K562 (cell line): ENCODE measurements around the gene UBE3B. TPM values are rescaled to one million over a fixed set of nuclear protein-coding genes. Genes with fewer than 3 reads are reported as not detected.

Experiments used
- FOXP1 ChIP-seq: sonication (generic); formaldehyde crosslinking; IDR thresholded peaks from 2 replicates; pipeline ENCODE4 v1.8.0; 2022; ENCODE audit warnings: mild to moderate bottlenecking, missing genetic modification reagents
- GATA2 ChIP-seq: sonication (generic); formaldehyde crosslinking; IDR thresholded peaks from 2 replicates; pipeline ENCODE4 v1.4.0; 2020; ENCODE audit warnings: mild to moderate bottlenecking, missing genetic modification reagents
- KDM5B ChIP-seq: fragments of 200-600 bp; sonication (generic); IDR thresholded peaks from 2 replicates; pipeline ENCODE4 v1.6.1; 2012; ENCODE audit warnings: low read depth, mild to moderate bottlenecking, moderate library complexity, low read length, control low read depth, inconsistent platforms; ENCODE audit not compliant: insufficient replicate concordance
- REST ChIP-seq, 2 experiments: fragments of 450-650 bp; formaldehyde crosslinking in 1 of 2; IDR thresholded peaks; 2 replicates each; pipeline versions ENCODE4 v1.4.0 to v1.6.1; 2014 to 2020; ENCODE audit warnings: mild to moderate bottlenecking in 2 of 2, borderline replicate concordance in 1 of 2, low read depth in 1 of 2
- ZNF354B ChIP-seq: fragments of 250-450 bp; sonication (Bioruptor Pico); IDR thresholded peaks from 2 replicates; pipeline ENCODE4 v1.4.0; 2020
- ZNF408 ChIP-seq: fragments of 250-450 bp; sonication (Bioruptor Pico); IDR thresholded peaks from 2 replicates; pipeline ENCODE4 v1.4.0; 2020; ENCODE audit warnings: low read depth, mild to moderate bottlenecking, moderate library complexity
- ZNF518B ChIP-seq: fragments of 250-450 bp; sonication (Bioruptor Pico); IDR thresholded peaks from 2 replicates; pipeline ENCODE4 v1.5.0; 2021; ENCODE audit warnings: mild to moderate bottlenecking, moderate library complexity
- polyA plus RNA-seq, 8 experiments: library from polyadenylated mRNA; depleted of rRNA in 4 of 8; stranded (reverse) in 5 of 8; unstranded in 3 of 8; fragments of >200 nt; fragmentation: Nextera tagmentation in 2 of 8; fragmentation: Illumina TruSeq in 1 of 8; extraction: Ambion mirVana in 2 of 8; extraction: Trizol in 1 of 8; gene quantifications; 2 replicates each; pipeline versions ENCODE4 v1.2.1 to v1.2.3, GENCODE V29; 2011 to 2014; ENCODE audit warnings: inconsistent platforms in 1 of 8, missing spikeins in 1 of 8
- total RNA-seq, 7 experiments: library from RNA; depleted of rRNA in 6 of 7; stranded (reverse); fragments of >200 nt in 6 of 7; fragmentation: Illumina TruSeq in 2 of 7; extraction: Trizol in 2 of 7; gene quantifications; 2 replicates each; pipeline versions ENCODE4 v1.2.1 to v1.2.3, GENCODE V29; 2011 to 2021; ENCODE audit warnings: low replicate concordance in 1 of 7
- TF ChIP-seq, protein P1 (sequence below): sonication (generic); formaldehyde crosslinking; IDR thresholded peaks from 2 replicates; pipeline ENCODE4 v1.8.0; 2022; ENCODE audit warnings: mild to moderate bottlenecking, missing genetic modification reagents
- TF ChIP-seq, protein P2 (sequence below), 2 experiments: fragments of 450-650 bp in 1 of 2; IDR thresholded peaks; 2 replicates each; pipeline ENCODE4 v1.6.1; 2011 to 2017; ENCODE audit warnings: low read depth in 2 of 2, antibody characterized with exemption in 1 of 2, borderline replicate concordance in 1 of 2, low read length in 1 of 2, mild to moderate bottlenecking in 1 of 2, mixed read lengths in 1 of 2; ENCODE audit not compliant: control insufficient read depth in 1 of 2

UBE3B gene
- total and polyA plus RNA-seq, 9 of the 15 experiments (the other 6 are each of a cell fraction or from before 2014, with no cell fraction given) = 7.6 to 23.6 (median 15.5) TPM

- TF ChIP-seq FOXP1 (CRISPR knock-in tag) (peak; percentile 12; the same call in 1 of the 2 replicates), ZNF408 (CRISPR knock-in tag) (no peak), REST (IDR thresholded peaks at IDR 0.05; ENCODE audit: borderline replicate concordance) (peak; percentile 88), REST (CRISPR knock-in tag; IDR thresholded peaks at IDR 0.05; ENCODE audit: low read depth) (peak; percentile 69; the same call in 1 of the 2 replicates), GATA2 (CRISPR knock-in tag) (no peak), ZNF518B (CRISPR knock-in tag) (no peak), ZNF354B (CRISPR knock-in tag) (no peak), KDM5B (peak; percentile 96)
- TF ChIP-seq, protein P1, sequence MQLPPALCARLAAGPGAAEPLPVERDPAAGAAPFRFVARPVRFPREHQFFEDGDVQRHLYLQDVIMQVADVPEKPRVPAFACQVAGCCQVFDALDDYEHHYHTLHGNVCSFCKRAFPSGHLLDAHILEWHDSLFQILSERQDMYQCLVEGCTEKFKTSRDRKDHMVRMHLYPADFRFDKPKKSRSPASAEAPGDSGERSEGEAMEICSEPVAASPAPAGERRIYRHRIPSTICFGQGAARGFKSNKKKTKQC (CRISPR knock-in tag) = peak; percentile 57; the same call in 1 of the 2 replicates
- TF ChIP-seq, protein P2, sequence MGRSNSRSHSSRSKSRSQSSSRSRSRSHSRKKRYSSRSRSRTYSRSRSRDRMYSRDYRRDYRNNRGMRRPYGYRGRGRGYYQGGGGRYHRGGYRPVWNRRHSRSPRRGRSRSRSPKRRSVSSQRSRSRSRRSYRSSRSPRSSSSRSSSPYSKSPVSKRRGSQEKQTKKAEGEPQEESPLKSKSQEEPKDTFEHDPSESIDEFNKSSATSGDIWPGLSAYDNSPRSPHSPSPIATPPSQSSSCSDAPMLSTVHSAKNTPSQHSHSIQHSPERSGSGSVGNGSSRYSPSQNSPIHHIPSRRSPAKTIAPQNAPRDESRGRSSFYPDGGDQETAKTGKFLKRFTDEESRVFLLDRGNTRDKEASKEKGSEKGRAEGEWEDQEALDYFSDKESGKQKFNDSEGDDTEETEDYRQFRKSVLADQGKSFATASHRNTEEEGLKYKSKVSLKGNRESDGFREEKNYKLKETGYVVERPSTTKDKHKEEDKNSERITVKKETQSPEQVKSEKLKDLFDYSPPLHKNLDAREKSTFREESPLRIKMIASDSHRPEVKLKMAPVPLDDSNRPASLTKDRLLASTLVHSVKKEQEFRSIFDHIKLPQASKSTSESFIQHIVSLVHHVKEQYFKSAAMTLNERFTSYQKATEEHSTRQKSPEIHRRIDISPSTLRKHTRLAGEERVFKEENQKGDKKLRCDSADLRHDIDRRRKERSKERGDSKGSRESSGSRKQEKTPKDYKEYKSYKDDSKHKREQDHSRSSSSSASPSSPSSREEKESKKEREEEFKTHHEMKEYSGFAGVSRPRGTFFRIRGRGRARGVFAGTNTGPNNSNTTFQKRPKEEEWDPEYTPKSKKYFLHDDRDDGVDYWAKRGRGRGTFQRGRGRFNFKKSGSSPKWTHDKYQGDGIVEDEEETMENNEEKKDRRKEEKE (IDR thresholded peaks at IDR 0.05; ENCODE audit: borderline replicate concordance in 1 of 2, control insufficient read depth in 1 of 2, low read depth in 2 of 2, low read length in 1 of 2) = 0 out of 4 replicates have a peak, but pooled peaks of 1 of the 2 experiments have one; percentile 57
Measured at GRCh38 chr12:109477185-109477962, at the start of gene UBE3B, which contains the start of gene KCTD10 (continued).
